PC-3 (cell line): Measurements from ENCODE around the gene ZMYND10. TPM values are rescaled to one million over a fixed set of nuclear protein-coding genes. Genes with fewer than 3 reads are reported as not detected.

Experiments
- ATAC-seq: fragments of 200-7000 bp; cut with Tn5 transposase; 2 replicates; pipeline ENCODE4 v1.9.1; 2020; ENCODE audit warnings: mild to moderate bottlenecking, moderate library complexity
- BruUV-seq: library from RNA; stranded (reverse); fragments of 400-500 nt; replicated peaks from 2 replicates; lab custom pipeline; 2021; lab: Mats Ljungman, UMichigan
- CTCF ChIA-PET: fragments of 300-600 bp; sonication (Branson Sonifier 250); formaldehyde crosslinking; loops from one replicate; lab custom pipeline; 2022; ENCODE audit warnings: antibody characterized with exemption; lab: Charles Lee
- POLR2A ChIA-PET: fragments of 300-600 bp; sonication (Branson Sonifier 250); formaldehyde crosslinking; loops from one replicate; lab custom pipeline; 2022; ENCODE audit warnings: antibody characterized with exemption; ENCODE audit not compliant: unreplicated experiment; lab: Charles Lee
- DNase-seq: peaks from one replicate; pipeline ENCODE4 v3.0.0-alpha.2; 2015
- H2AFZ ChIP-seq: fragments of 300-600 bp; sonication (generic); 2 replicates; pipeline ENCODE4 v1.6.0; 2016; ENCODE audit warnings: antibody characterized with exemption, low read length
- H3F3A ChIP-seq: fragments of 300-600 bp; sonication (generic); one replicate; pipeline ENCODE4 v1.6.0; 2017; ENCODE audit warnings: antibody characterized with exemption, low read length, control low read depth, mild to moderate bottlenecking; ENCODE audit not compliant: unreplicated experiment
- H3K27ac ChIP-seq: fragments of 300-600 bp; sonication (generic); 2 replicates; pipeline ENCODE4 v1.5.1; 2016; ENCODE audit warnings: mild to moderate bottlenecking, low read length
- H3K27me3 ChIP-seq: fragments of 300-600 bp; sonication (generic); 2 replicates; pipeline ENCODE4 v1.6.1; 2016; ENCODE audit warnings: low read length, mixed read lengths
- H3K36me3 ChIP-seq: fragments of 300-600 bp; sonication (generic); 2 replicates; pipeline ENCODE4 v1.6.1; 2016; ENCODE audit warnings: low read depth, mixed run types, low read length, mixed read lengths
- H3K4me1 ChIP-seq: fragments of 300-600 bp; sonication (generic); 2 replicates; pipeline ENCODE4 v1.5.1; 2016; ENCODE audit warnings: low read length; ENCODE audit not compliant: insufficient read depth
- H3K4me2 ChIP-seq: fragments of 300-600 bp; sonication (generic); 2 replicates; pipeline ENCODE4 v1.6.0; 2016; ENCODE audit warnings: low read length
- H3K4me3 ChIP-seq: fragments of 300-600 bp; sonication (generic); 2 replicates; pipeline ENCODE4 v1.5.1; 2016; ENCODE audit warnings: mild to moderate bottlenecking, low read length, mixed read lengths
- H3K79me2 ChIP-seq: fragments of 300-600 bp; sonication (generic); 2 replicates; pipeline ENCODE4 v1.6.1; 2017; ENCODE audit warnings: low read length, mixed read lengths
- H3K9ac ChIP-seq: fragments of 300-600 bp; sonication (generic); 2 replicates; pipeline ENCODE4 v1.6.0; 2016; ENCODE audit warnings: mild to moderate bottlenecking, low read length
- H3K9me2 ChIP-seq: fragments of 300-600 bp; sonication (generic); replicated peaks from 2 replicates; pipeline ENCODE4 v1.6.1; 2016; ENCODE audit warnings: mixed run types, low read length, mixed read lengths
- H3K9me3 ChIP-seq: fragments of 300-600 bp; sonication (generic); 2 replicates; pipeline ENCODE4 v1.6.1; 2016; ENCODE audit warnings: low read length, mixed read lengths
- H4K20me1 ChIP-seq: fragments of 300-600 bp; sonication (generic); 2 replicates; pipeline ENCODE4 v1.6.1; 2016; ENCODE audit warnings: low read length, mixed read lengths
- CTCF ChIP-seq: fragments of 300-600 bp; sonication (generic); conservative IDR thresholded peaks from 2 replicates; pipeline ENCODE4 v1.5.1; 2017; ENCODE audit warnings: antibody characterized with exemption, low read depth, mild to moderate bottlenecking, low read length
- EZH2 ChIP-seq: fragments of 300-600 bp; sonication (generic); IDR thresholded peaks from one replicate; pipeline ENCODE4 v1.6.1; 2017; ENCODE audit warnings: antibody characterized with exemption, mild to moderate bottlenecking, low read length; ENCODE audit not compliant: unreplicated experiment
- EZH2phosphoT487 ChIP-seq: fragments of 300-600 bp; sonication (generic); IDR thresholded peaks from 2 replicates; pipeline ENCODE4 v1.6.1; 2018; ENCODE audit warnings: mild to moderate bottlenecking, antibody characterized with exemption, low read length, borderline replicate concordance
- intact Hi-C: fragments of 100-400 bp; cut with micrococcal nuclease; formaldehyde crosslinking; loops from 2 replicates; pipeline ENCODE4 v1.9.0; 2023
- total RNA-seq: library from RNA; depleted of rRNA; stranded (reverse); fragments of >200 nt; gene quantifications from 2 replicates; pipeline ENCODE4 v1.2.3, GENCODE V29; 2014

Gene ZMYND10
- total RNA-seq, 1 experiment from 2014 or later, result 1.6 TPM

GRCh38 chr3:50326182-50326541, 19.4 kb downstream of the ZMYND10 start:
- H3K36me3 ChIP-seq, result peaks cover 15% of the 10 kb centered on the region; the same call in 1 of the 2 replicates
- H3K27ac ChIP-seq, result no peak overlapping the region
- H3K9me3 ChIP-seq, result no peaks in the 10 kb centered on the region
- no peak overlapping the region for H3K4me3 ChIP-seq
- no peak overlapping the region for H2AFZ ChIP-seq
- BruUV-seq, result no TSS peak
- no peak overlapping the region for H3K4me2 ChIP-seq
- no peak overlapping the region for H3K9ac ChIP-seq
- intact Hi-C loops, result no loop called here
- peaks cover 10% of the 10 kb centered on the region; the same call in 1 of the 2 replicates for H3K4me1 ChIP-seq
- H3F3A ChIP-seq, result no peaks in the 10 kb centered on the region
- no peaks in the 10 kb centered on the region for H4K20me1 ChIP-seq
- ChIA-PET POLR2A (no interaction called here), CTCF (no interaction called here)
- DNase-seq, result no peak
- H3K27me3 ChIP-seq, result no peaks in the 10 kb centered on the region
- TF ChIP-seq CTCF (no peak), EZH2 (no peak), EZH2phosphoT487 (no peak)
- ATAC-seq, result no peak
- H3K9me2 ChIP-seq, result no peaks in the 10 kb centered on the region
- peaks cover 19% of the 10 kb centered on the region for H3K79me2 ChIP-seq

DNA sequence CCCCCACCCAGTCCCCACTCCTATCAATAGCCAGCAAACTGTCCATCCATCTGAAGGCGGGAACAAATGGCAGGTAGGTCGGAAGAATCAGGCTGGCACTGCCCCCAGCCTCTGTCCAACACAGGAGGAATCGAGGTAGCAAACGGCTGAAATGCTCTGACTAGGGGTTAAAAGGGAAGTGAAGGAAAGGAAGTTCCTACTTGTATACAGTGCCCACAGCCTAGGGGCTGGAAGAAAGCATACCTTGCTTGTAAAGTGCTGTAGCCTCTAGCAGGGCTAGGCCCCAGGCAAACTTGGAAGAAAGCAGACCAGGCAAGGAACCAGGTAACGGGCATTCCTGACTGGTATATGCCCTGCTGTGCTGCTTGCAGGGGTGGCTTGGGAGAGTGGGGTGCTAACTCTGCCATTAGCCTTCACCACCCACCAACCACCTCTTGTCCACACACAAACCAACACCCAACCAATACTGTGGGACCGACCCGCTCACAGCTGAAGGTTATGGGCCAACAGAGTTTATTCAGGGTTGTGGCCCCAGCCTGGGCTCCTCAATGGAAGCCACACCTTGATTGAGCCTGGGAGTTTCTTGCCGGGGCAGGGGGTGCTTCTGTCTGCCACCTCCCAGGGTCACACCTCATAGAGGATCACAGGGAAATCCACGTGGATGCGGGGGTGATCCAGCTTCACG, 19.9 kb downstream of the ZMYND10 start:
- no peak for DNase-seq
- H3K9me2 ChIP-seq, result no peaks in the 10 kb centered on the region
- no peak overlapping the region for H3K4me2 ChIP-seq
- H3K27ac ChIP-seq, result no peak overlapping the region
- H3F3A ChIP-seq, result no peaks in the 10 kb centered on the region
- H3K4me3 ChIP-seq, result no peak overlapping the region
- intact Hi-C loops, result no loop called here
- POLR2A ChIA-PET, result interaction anchor here (0.6 kb wide), 1 partner anchor 90 kb away, joined by 5 read pairs; no protein-coding TSS in a partner anchor
- ATAC-seq, result no peak
- peaks cover 10% of the 10 kb centered on the region; the same call in 1 of the 2 replicates for H3K36me3 ChIP-seq
- no TSS peak for BruUV-seq
- no peaks in the 10 kb centered on the region for H3K9me3 ChIP-seq
- TF ChIP-seq CTCF (no peak), EZH2 (no peak), EZH2phosphoT487 (no peak)
- H3K27me3 ChIP-seq, result no peaks in the 10 kb centered on the region
- CTCF ChIA-PET, result interaction anchor here (0.6 kb wide), 1 partner anchor 12 kb away, joined by 3 read pairs; no protein-coding TSS in a partner anchor
- H3K79me2 ChIP-seq, result peaks cover 22% of the 10 kb centered on the region
- no peaks in the 10 kb centered on the region for H4K20me1 ChIP-seq
- H3K4me1 ChIP-seq, result peaks cover 10% of the 10 kb centered on the region; the same call in 1 of the 2 replicates
- no peak overlapping the region for H2AFZ ChIP-seq
- no peak overlapping the region for H3K9ac ChIP-seq

- BruUV-seq, result no TSS peak
- H3F3A ChIP-seq, result no peaks in the 10 kb centered on the region
- DNase-seq (no peak), ATAC-seq (no peak)
- TF ChIP-seq EZH2phosphoT487, result no peak
- TF ChIP-seq CTCF, result no peak
- no peak for TF ChIP-seq EZH2
- H3K27me3 ChIP-seq, result no peaks in the 10 kb centered on the region
- H4K20me1 ChIP-seq, result no peaks in the 10 kb centered on the region
- ChIA-PET POLR2A (interaction anchor here (0.6 kb wide), 1 partner anchor 90 kb away, joined by 5 read pairs; no protein-coding TSS in a partner anchor), CTCF (interaction anchor here (0.6 to 1.0 kb wide), 3 partner anchors 12 to 1673 kb away, joined by 3 to 4 read pairs (median 3); partner anchors contain the start of gene IFRD2)
- peaks cover 15% of the 10 kb centered on the region; the same call in 1 of the 2 replicates for H3K4me1 ChIP-seq
- H3K4me3 ChIP-seq, result no peak overlapping the region
- peaks cover 5% of the 10 kb centered on the region; the same call in 1 of the 2 replicates for H3K36me3 ChIP-seq
- intact Hi-C loops, result no loop called here
- no peak overlapping the region for H3K9ac ChIP-seq
- no peaks in the 10 kb centered on the region for H3K9me2 ChIP-seq
- no peak overlapping the region for H3K27ac ChIP-seq
- peaks cover 28% of the 10 kb centered on the region for H3K79me2 ChIP-seq
- H2AFZ ChIP-seq, result no peak overlapping the region
- no peak overlapping the region for H3K4me2 ChIP-seq
- H3K9me3 ChIP-seq, result no peaks in the 10 kb centered on the region
These were observed 20.4 kb downstream of the ZMYND10 start for GRCh38 chr3:50325113-50325480.
